Measurements from ENCODE around the gene AP1G1.
"Not testable (repeated sequence)": the region's sequence is repeated elsewhere in the genome, so short reads cannot be mapped to it uniquely, and the experiment has no call there.

The AP1G1 gene

GRCh38 chr16:71810155-71810530 is 1.5 kb upstream of the AP1G1 start:
- DNase-seq (ENCODE audit: low read depth in 2 of 2, low spot score in 1 of 2) = not testable (repeated sequence)

- DNase-seq (ENCODE audit: low read depth in 2 of 2, low spot score in 1 of 2) = peak; percentile 29 to 34
Observed at GRCh38 chr16:71807905-71808592, 585 bp downstream of the AP1G1 start.

GRCh38 chr16:71803305-71803690 is 5.3 kb downstream of the AP1G1 start:
- no peak for DNase-seq (ENCODE audit: low read depth in 2 of 2, low spot score in 1 of 2)

GRCh38 chr16:71796501-71797097 is 12.0 kb downstream of the AP1G1 start:
- no peak for DNase-seq (ENCODE audit: low read depth in 2 of 2, low spot score in 1 of 2)

- DNase-seq (ENCODE audit: low read depth in 2 of 2, low spot score in 1 of 2) = no peak
Observed at GRCh38 chr16:71794943-71795342, 13.7 kb downstream of the AP1G1 start.

GRCh38 chr16:71794018-71794417 is 14.6 kb downstream of the AP1G1 start:
- no peak for DNase-seq (ENCODE audit: low read depth in 2 of 2, low spot score in 1 of 2)

- DNase-seq (ENCODE audit: low read depth in 2 of 2, low spot score in 1 of 2) = no peak
Observed at GRCh38 chr16:71792176-71792575, 16.5 kb downstream of the AP1G1 start.

GRCh38 chr16:71790329-71790728 is 18.3 kb downstream of the AP1G1 start:
- DNase-seq (ENCODE audit: low read depth in 2 of 2, low spot score in 1 of 2) = not testable (repeated sequence)

- no peak for DNase-seq (ENCODE audit: low read depth in 2 of 2, low spot score in 1 of 2)
Observed at GRCh38 chr16:71789136-71789535, 19.5 kb downstream of the AP1G1 start.

- no peak for DNase-seq (ENCODE audit: low read depth in 2 of 2, low spot score in 1 of 2)
Observed at GRCh38 chr16:71788578-71788977, 20.1 kb downstream of the AP1G1 start.

- DNase-seq (ENCODE audit: low read depth in 2 of 2, low spot score in 1 of 2) = not testable (repeated sequence)
Observed at GRCh38 chr16:71785143-71785542, 23.5 kb downstream of the AP1G1 start.

- no peak for DNase-seq (ENCODE audit: low read depth in 2 of 2, low spot score in 1 of 2)
Observed at GRCh38 chr16:71784093-71784492, 24.5 kb downstream of the AP1G1 start.

GRCh38 chr16:71781741-71782140 is 26.9 kb downstream of the AP1G1 start:
- no peak for DNase-seq (ENCODE audit: low read depth in 2 of 2, low spot score in 1 of 2)

GRCh38 chr16:71780521-71781089 is 28.0 kb downstream of the AP1G1 start:
- DNase-seq (ENCODE audit: low read depth in 2 of 2, low spot score in 1 of 2) = no peak

- no peak for DNase-seq (ENCODE audit: low read depth in 2 of 2, low spot score in 1 of 2)
Observed at GRCh38 chr16:71778780-71779179, 29.9 kb downstream of the AP1G1 start.

- no peak for DNase-seq (ENCODE audit: low read depth in 2 of 2, low spot score in 1 of 2)
Observed at GRCh38 chr16:71777329-71777728, 31.3 kb downstream of the AP1G1 start.

GRCh38 chr16:71775949-71776348 is 32.7 kb downstream of the AP1G1 start:
- no peak for DNase-seq (ENCODE audit: low read depth in 2 of 2, low spot score in 1 of 2)

GRCh38 chr16:71771571-71771970 is 37.1 kb downstream of the AP1G1 start:
- DNase-seq (ENCODE audit: low read depth in 2 of 2, low spot score in 1 of 2) = no peak

- DNase-seq (ENCODE audit: low read depth in 2 of 2, low spot score in 1 of 2) = no peak
Observed at GRCh38 chr16:71769222-71769621, 39.4 kb downstream of the AP1G1 start.

- DNase-seq (ENCODE audit: low read depth in 2 of 2, low spot score in 1 of 2) = no peak
Observed at GRCh38 chr16:71767060-71767900, 41.4 kb downstream of the AP1G1 start.

GRCh38 chr16:71762186-71762585 is 46.4 kb downstream of the AP1G1 start:
- DNase-seq (ENCODE audit: low read depth in 2 of 2, low spot score in 1 of 2) = no peak

- no peak for DNase-seq (ENCODE audit: low read depth in 2 of 2, low spot score in 1 of 2)
Observed at GRCh38 chr16:71761097-71761496, 47.5 kb downstream of the AP1G1 start.
